T-helper 1 cell (primary cell): ENCODE measurements around the gene PCDH18.
"Not testable (repeated sequence)": the region's sequence is repeated elsewhere in the genome, so short reads cannot be mapped to it uniquely, and the experiment has no call there.

Source experiments
- DNase-seq, 5 donors: peaks; one replicate each; pipeline ENCODE4 v3.0.0-alpha.2; 2012 to 2020

PCDH18 gene

GRCh38 chr4:137528673-137529072 is 3.6 kb downstream of the PCDH18 start:
- no peak for DNase-seq

GRCh38 chr4:137526681-137527080 is 5.6 kb downstream of the PCDH18 start:
- no peak for DNase-seq

GRCh38 chr4:137524725-137525369 is 7.4 kb downstream of the PCDH18 start:
- DNase-seq = no peak

- no peak for DNase-seq
These were observed 9.0 kb downstream of the PCDH18 start for GRCh38 chr4:137523329-137523728.

GRCh38 chr4:137521053-137521452 is 11.2 kb downstream of the PCDH18 start:
- DNase-seq = no peak

- no peak for DNase-seq
These were observed 12.9 kb downstream of the PCDH18 start for GRCh38 chr4:137519406-137519805.

- not testable (repeated sequence) for DNase-seq
These were observed 15.0 kb downstream of the PCDH18 start for GRCh38 chr4:137517323-137517722.

- no peak for DNase-seq
These were observed 17.7 kb downstream of the PCDH18 start for GRCh38 chr4:137514406-137515111.

- DNase-seq = no peak
These were observed 21.6 kb downstream of the PCDH18 start for GRCh38 chr4:137510557-137511265.

GRCh38 chr4:137509855-137510282 is 22.4 kb downstream of the PCDH18 start:
- DNase-seq = no peak

GRCh38 chr4:137502339-137503129 is 29.8 kb downstream of the PCDH18 start:
- DNase-seq = no peak

GRCh38 chr4:137496267-137496666 is 36.0 kb downstream of the PCDH18 start:
- DNase-seq = not testable (repeated sequence)

- no peak for DNase-seq
These were observed 36.7 kb downstream of the PCDH18 start for GRCh38 chr4:137495578-137495977.

- DNase-seq = not testable (repeated sequence)
These were observed 48.9 kb downstream of the PCDH18 start for GRCh38 chr4:137483313-137483959.

GRCh38 chr4:137479657-137480056 is 52.6 kb downstream of the PCDH18 start:
- DNase-seq = not testable (repeated sequence)

- DNase-seq = no peak
These were observed 55.9 kb downstream of the PCDH18 start for GRCh38 chr4:137476345-137476744.

- no peak for DNase-seq
These were observed 57.5 kb downstream of the PCDH18 start for GRCh38 chr4:137474711-137475301.

- no peak for DNase-seq
These were observed 60.4 kb downstream of the PCDH18 start for GRCh38 chr4:137471895-137472294.

- DNase-seq = no peak
These were observed 60.8 kb downstream of the PCDH18 start for GRCh38 chr4:137471461-137471860.

GRCh38 chr4:137470806-137471205 is 61.5 kb downstream of the PCDH18 start:
- DNase-seq = no peak
